PFSK-1 (cell line): ENCODE measurements around the gene KIF4A.

Experiments
- FOXP2 ChIP-seq: optimal IDR thresholded peaks from 2 replicates; pipeline ENCODE3; 2011; ENCODE audit warnings: borderline replicate concordance, control low read depth, inconsistent platforms; ENCODE audit not compliant: insufficient read depth; ENCODE audit errors: extremely low read length, extremely low read depth
- POLR2AphosphoS5 ChIP-seq: IDR thresholded peaks from 2 replicates; pipeline ENCODE4 v1.6.1; 2012; ENCODE audit warnings: low read depth, mild to moderate bottlenecking, control low read depth, low read length, moderate library complexity
- REST ChIP-seq, 2 experiments: IDR thresholded peaks; 2 replicates each; pipeline versions ENCODE4 v1.6.1 to v1.8.0; 2011 to 2012; ENCODE audit warnings: low read depth in 2 of 2, low read length in 2 of 2, control low read depth in 1 of 2, inconsistent platforms in 1 of 2, mild to moderate bottlenecking in 1 of 2, moderate library complexity in 1 of 2; ENCODE audit not compliant: insufficient read depth in 1 of 2
- SIN3A ChIP-seq: IDR thresholded peaks from 2 replicates; pipeline ENCODE4 v1.6.1; 2012; ENCODE audit warnings: mild to moderate bottlenecking, low read length, moderate library complexity, borderline replicate concordance; ENCODE audit not compliant: insufficient read depth
- TAF1 ChIP-seq: IDR thresholded peaks from 2 replicates; pipeline ENCODE4 v1.6.1; 2012; ENCODE audit warnings: low read length, control low read depth, borderline replicate concordance; ENCODE audit not compliant: insufficient read depth

- TF ChIP-seq POLR2AphosphoS5 (no peak), REST (IDR thresholded peaks at IDR 0.05; ENCODE audit: insufficient read depth in 1 of 2, low read depth in 2 of 2, low read length in 2 of 2) (no peak), SIN3A (no peak), TAF1 (no peak), FOXP2 (no peak)
Measured at GRCh38 chrX:70354716-70355115, 64.8 kb downstream of the KIF4A start.
